Measurements from ENCODE around the gene TLR5.

TLR5 gene

DNA sequence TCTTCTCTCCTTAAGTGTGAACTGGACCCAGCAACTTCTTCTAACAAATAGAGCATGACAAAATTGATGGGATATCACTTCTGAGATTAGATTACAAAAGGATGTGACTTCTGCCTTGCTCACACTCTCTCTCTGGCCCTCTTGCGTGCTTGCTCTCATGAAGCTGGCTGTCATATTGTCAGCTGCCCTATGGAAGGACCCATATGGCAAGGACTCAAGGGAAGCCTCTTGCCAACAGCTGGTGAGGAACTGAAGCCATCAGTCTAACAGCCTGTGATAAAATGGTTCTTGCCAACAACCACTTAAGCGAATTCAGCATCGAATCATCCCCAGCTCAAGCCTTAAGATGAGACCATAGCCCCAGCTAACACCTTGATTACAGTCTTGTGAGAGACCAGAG is 4.8 kb upstream of the TLR5 start:
- no peak for DNase-seq

DNA sequence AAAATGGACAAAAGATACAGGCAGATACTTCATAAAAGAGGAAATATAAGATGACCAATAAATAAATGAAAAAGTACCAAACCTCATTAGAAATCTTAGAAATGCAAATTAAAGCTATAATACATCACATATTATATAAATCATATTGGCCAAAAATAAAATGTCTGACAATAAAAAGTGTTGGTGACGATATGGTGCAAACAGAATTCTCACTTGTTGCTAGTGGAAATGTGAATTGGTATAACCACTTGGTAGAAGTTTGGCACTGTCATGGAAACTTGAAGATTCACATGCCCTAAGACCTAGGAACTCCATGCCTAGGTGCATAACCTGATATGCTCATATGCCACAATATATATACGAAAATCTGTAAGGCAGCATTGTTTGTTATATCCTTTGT is 4.4 kb upstream of the TLR5 start:
- DNase-seq: no peak

DNA sequence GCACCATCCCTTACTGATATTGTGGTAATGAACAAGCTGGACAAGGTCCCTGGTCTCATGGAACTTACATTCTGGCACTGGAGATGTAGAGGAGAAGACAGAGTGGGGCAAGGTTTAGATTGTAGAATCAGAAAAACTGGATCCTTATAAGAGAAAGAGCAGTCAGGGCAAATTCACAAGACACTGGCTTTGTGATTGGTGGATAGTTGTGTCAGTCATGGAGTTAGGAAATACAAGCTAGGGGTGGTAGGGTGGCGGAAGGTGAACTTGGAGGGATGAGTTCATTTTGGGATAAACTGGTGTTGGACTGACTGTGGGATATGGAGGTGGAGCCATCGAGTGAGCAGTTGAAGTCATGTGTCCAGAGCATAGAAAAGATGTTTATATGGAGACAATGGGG is 3.7 kb upstream of the TLR5 start:
- no peak for DNase-seq

DNA sequence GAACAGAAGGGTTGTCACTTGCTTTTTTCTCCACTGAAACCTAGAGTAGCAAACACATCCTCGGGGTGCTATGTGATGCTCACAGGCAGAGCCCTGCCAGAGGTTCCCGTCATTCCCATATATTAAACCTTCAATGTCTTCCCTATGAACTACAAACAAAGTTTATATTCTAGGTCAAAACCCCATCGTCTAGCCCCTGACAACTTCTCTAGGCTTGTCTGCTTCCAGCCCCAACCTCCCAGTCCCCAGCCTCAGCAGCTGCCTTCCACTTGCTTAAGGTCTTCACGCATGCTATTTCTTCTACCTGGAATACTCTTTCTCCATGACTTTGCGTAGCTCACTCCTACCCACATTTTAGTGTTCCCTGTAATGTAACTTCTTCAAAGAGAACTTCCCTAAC is 1.9 kb upstream of the TLR5 start:
- DNase-seq: no peak

DNA sequence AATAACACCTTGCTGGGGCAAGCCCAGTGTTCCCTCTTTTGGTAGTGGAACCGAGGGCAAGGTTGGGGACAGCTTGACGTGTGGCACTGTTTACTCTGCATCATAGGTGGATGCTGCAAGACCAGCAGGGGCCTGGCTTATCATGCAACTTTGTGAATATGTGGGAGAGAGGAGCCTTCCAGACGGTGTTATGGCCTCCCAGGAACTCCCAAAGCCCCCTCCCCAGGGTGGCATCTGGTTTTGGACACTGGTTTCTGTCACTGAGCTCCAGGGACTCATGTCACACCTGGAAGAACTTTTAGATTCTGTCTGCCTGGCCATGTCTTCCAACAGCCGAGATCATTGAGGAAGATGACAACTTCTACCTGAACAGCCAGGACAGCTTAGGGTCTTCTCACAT is 1.4 kb upstream of the TLR5 start:
- no peak for DNase-seq

DNA sequence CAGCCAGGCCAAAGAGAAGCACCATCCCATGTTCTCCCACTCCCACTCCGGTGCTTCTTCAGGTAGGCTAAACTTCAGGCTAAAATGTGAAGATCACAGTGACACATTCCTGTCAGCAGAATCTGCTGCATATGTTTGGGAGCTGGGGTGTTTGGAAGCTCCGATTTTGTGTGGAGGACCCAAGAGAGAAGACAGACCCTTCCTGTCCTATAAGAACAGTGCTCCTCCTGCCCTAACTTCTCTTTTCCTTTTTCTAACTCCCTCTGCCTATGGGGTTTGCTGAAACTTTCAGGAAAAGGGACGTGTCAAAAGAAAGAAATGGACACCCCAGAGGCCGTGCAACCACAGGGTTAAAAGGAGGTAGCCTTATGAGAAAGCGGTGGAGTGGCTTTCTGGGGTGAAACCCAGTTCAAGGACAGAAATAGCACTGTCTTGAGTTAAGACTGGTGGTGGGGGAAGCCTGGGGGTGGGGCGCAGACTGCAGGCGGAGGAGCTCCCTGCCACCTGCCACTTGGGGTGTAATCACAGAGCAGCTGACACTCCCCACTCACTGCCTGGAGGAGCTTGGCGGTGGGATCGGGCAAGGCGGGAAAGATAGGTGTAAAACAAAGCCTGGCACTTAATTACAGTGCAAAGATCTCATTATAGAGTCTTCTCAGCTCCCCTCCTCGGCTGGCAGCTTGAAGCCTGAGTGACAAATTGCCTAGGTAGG is 645 bp upstream of the TLR5 start:
- no peak for DNase-seq

DNA sequence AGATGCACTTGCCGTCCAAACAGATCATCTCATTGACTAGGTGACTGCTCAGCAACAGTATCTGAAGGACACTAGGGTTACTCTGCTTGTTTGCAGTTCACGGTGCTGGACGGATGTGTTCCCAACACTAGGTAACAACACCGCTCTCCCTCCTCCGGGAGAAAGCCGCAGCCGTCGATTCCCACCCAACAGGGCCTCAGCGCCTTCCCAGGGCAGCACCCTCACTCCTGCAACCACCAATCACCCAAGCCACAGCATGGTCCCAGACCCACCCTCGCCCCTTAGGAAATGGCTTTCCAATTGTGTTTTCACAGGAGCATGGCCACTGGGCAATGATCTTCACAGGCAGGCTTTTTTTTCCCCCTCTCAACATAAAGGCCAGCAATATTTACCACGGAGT is 779 bp downstream of the TLR5 start:
- no peak for DNase-seq

DNA sequence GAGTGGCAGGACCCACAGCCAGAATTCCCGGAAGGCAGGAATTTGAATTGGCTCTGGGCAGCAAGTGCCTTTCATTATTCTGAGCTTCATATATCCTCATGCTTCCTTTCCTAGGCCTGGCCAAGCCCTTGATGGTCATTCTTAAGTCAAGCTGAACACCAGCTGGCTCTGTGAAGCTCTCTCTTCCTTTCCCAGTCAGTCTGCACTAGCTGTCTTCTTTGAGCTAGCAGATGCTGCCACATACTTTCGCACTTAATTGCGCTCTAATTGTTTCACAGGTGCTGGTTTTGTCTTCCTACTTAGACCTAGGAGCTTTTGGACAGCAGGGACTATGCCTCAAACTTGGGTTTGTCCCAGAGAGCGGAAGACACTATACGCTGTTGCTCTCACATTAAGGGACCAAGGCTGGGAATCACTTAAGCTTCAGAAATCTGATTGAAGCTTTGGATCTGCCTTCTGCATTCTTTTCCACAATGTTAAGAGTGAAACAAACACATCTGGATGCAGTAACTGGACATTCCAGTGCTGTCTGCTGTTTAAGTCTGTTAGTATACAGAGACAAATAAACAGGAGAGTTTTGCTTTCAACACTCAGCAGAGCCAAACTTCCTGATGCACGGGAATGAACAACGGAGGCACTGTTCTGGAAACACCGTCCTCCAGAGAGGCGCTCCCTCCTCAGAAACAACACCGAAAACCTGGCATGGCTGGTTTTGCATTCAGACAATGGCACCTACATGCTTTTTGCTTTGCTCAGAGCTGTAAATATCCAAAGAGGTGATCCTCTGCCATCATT is 2.2 kb downstream of the TLR5 start:
- DNase-seq: no peak

DNA sequence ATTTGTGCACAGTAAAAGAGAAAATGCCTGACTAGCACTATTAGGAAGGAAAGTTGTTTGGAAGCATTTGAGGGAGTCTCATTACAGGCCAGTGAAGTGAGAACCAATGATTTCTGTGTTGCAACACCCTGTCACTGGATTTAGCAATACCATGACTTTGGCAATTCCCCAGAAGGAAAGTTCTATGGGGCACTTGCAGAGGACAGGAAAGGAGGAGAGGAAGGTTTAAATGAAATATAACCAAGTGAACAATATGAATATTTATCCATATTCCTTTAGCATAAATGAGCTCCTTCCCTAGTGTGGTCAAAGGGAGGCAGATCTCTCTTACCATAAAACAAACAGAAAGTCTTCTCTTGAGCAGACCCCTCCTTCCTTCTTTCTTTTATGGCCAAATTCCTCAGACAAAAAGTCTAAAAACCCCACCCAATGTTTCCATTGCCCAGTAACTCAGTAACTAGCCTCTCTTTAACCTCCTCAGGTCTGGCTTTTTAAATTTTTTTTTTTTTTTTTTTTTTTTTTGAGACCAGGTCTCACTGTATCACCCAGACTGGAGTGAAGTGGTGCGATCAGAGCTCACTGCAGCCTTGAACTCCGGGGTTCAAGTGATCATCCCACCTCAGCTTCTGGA is 5.5 kb downstream of the TLR5 start:
- DNase-seq: no peak

DNA sequence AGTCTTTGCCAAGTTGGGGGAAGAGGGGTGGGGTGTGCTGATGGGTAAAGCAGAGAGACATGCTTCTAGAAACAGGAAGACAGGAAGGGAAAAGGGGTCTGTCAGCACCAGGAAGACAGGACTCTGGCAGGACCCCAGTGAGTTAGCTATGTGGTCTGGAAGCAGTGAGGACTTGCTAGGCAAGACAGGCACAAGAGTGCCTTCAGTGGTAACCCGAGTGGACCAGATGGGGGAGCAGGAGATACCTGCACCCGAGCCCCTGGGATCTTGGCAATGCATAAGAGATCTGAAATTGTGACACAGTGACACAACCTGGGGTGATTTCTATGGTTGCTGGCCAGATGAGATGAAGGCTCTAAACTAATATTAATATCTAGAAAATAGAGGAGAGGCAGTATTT is 7.0 kb downstream of the TLR5 start:
- no peak for DNase-seq

DNA sequence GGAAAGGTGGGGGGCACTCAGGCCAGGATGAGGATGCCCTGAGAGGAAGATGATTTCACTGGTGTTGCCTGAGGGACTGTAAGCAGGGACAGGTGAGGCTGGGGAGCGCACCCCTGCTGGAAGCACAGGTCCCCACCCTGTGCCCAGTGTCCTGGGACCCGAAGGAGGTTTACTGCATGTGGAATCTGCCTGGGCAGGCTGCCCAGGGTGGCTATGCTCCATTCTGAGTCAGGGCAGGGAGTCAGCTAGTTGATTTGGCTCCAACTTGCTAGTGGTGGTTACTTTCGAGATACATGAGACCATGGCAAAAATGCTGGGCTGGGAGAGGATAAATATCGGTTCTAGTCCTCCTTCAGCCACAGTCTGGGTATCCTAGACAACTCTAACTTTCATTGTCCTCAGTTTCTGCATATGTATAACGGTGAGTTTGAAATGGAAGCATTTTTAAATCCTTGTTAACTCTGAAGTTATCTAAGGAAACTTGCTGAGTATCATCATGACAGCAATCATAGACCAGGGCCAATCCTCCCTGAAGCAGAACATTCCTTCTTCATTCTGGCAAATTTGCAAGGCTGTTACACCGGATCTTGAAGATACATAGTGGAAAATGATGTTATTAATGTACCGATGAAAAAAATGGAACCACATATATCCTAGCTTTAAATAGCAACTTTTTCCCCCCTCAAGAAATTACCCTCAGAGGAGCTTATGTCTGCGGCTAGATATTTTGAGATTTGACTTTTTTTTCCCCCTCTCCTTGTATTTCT is 7.7 kb downstream of the TLR5 start:
- no peak for DNase-seq

DNA sequence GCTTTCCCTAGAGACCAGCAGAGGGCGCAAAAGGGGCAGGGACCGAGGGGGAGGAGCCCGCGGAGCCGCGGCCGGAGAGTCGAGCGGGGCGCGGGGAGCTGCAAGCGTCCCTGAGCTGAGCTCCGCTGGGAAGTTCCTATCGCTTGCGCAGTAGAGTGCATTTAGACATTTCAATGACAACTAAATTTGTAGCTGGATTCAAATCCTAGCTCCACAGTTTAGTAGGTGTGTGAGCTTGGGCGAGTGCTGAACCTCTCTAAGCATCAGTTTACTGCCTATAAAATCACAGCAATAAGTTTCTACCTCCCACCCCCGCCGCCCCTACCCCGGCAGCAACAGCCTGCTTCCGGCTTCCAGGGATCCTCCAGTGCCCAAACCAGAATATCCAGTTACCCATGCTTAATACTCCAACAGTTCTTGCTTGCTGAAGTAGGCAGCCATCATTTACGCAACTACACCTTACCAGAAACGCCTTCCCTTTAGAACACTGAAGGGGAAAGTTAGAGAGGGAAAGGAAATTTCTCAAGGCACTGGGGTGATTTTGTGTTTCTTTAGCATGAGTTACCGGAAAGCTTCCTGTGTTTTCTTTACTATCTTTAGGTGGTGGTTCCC is 9.1 kb downstream of the TLR5 start:
- DNase-seq: peak; percentile 85

DNA sequence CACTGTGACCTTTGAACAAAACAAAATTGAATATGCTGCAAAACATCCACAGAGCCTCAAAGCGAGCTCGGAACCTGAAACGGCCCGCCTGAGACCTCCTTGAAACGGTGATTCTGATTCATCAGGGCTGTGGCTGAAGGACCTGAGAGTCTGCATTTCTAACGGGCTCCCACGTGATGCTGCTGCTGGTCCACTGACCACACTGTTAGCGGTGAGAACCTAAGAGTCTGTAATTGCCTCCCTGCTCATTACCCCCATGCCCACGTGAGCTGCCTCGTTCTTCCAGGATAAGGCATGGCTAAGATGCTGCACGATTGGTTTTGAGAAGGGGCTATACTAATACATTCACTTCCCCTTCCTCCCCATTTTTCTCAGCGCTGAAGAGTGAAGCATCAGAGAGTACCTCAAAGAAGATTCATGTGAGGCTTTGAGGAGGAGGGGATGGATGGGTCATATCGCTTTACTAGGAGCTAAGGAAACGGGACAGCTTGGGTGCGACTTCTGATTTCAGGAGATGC is 9.7 kb downstream of the TLR5 start:
- DNase-seq: no peak

DNA sequence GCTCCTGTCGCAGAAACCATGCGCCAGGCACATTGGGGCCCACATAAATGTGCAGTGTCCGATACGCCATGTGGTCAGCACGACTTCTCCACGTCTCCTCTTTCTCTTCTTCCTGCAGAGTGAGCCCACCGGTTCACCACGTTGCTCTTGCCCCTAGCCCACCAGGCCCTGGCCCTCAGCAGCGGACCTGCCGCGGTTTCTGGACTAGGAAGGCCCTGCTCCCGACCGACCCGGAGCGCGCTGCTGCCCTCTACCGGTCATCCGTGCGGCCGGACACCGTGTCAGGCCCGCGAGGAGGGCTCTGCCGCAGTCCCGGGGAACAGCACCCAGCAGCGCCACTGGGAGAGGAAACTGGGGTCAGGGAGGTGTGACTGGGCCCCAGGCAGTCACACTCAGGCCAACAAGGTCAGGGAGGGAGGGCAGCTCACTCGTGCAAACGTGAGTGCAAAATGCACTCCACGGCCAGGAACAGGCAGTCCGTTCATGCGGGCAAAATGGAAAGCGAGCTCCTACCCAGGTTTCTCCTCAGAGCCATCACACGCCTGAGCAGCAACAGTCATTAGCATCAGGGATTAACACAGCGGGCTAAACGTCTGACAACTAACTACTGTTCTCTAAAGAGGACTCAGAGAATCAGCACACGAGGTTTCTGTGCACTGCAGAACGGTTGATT is 13.7 kb downstream of the TLR5 start:
- DNase-seq: peak; percentile 72

DNA sequence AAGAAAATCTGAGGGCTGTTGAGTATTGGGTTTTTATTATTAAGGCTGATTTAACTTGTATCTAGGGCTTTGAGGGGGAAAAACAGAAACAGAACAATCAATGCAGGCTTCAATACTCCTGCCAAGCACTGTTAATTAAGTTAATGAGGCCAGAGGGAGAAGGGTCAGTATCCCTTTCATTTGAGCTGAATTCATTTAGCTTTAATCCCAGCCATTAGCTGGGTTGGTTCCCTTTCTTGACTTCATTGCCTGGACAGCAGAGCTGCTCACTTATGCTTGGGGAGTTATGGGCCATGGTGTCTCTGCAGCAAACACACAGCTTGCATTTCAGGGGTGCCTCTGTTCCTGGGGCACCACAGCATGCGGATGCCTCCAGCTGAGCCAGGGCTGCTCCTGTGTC is 16.3 kb downstream of the TLR5 start:
- no peak for DNase-seq

DNA sequence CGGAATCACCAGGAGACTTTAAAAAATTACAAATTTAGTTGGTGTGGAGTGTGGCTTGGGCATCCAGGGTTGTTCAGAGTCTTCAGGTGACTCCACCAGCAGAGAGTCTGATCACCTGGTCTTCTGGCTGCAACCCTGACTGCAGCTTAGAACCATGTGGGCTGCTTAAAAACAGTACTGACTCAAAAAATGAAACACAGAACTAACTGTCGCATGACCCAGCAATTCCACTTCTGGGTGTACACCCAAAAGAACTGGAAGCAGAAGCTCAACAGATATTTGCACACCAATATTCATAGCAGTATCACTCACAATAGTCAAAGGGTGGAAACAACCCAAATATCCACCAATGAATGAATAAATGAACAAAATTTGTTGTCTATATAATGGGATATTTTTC is 17.3 kb downstream of the TLR5 start:
- peak; percentile 53 for DNase-seq

DNA sequence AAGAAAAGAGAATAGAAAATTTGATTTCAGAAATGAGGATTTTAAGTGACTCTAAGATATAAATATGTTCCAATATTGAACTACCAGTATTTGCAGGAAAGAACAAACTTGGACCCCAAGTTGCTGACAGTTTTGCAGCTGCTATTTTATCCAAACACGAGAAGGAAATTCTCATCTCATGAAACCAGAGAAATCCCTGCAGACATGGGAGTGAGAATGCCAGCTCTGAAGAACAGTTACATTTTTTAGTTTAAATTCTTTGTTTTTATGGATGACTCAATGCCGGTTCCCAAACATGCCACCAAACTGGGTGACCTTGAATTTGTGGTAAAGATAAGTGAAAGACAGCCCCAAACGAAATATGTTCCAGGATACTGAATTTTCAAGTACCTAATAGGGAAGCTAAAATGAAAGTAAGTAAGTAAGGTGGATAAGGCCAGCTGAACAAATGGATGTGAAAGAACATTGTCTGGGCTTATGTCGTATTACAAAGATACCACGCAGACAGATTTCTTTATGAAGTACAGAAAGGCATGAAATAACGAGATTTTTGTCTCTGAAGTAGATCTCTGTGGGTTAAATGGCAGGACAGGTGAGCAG is 19.9 kb downstream of the TLR5 start:
- no peak for DNase-seq

DNA sequence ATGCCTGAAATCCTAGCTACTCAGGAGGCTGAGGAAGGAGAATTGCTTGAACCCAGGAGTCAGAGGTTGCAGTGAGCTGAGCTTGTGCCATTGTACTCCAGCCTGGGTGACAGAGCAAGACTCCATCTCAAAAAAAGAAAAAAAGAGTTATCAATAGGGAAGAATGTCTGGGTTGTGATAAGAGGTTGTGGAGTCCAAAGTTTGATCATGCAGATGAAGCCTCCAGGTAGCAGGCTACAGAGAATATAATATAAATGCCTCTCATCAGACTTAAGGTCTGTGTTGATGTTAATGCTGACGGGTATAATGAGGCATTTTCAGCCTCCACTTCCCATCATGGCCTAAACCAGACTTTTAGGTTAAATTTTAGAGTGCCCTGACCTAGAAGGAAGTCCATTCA is 24.6 kb downstream of the TLR5 start:
- no peak for DNase-seq

DNA sequence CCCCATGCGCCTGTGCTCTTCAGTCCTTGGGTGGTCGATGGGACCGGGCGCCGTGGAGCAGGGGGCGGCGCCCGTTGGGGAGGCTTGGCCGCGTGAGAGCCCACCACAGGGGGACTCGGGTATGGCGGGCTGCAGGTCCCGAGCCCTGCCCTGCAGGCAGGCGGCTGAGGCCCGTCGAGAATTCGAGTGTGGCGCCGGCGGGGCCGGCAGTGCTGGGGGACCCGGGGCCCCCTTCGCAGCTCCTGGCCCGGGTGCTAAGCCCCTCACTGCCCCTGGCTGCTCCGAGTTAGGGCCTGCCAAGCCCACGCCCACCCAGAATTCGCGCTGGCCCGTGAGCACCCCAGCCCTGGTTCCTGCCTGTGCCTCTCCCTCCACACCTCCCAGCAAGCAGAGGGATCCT is 26.1 kb downstream of the TLR5 start:
- DNase-seq: no peak

DNA sequence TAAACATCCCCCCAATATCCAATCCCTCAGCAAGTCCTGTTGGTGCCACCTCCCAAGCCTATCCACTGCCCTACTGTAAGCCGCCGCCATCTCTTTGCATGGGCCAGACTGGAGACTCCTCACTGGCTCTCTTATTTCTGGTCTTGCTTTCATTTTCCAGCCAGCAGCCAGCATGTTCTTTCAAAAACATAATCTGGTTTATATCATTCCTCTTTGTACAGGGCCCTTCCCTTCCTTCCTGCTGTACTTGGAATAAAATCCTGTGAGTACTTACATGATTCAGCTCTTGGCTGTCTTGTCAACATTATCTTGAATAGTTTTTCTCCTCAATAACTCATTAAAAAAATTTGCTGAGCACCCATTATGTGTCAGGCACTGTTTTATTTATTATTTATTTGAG is 28.2 kb downstream of the TLR5 start:
- DNase-seq: no peak

DNA sequence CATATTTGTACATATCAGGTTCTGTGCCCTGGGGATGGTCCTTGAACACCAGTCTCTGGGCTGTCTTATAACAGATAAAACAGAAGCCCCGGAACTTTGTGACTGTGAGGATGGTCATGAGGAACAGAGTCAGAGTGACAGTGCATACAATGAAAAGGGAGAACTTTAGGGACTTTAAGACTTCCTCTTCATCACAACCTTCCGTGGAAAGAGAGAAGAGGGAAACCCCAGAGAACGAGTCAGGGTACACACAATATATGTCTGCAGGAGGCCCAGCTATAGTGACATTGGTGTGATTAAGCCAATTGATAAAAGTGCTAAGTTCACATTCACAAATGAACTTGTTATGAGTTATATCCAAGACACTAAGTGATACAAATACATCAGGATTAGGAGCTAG is 32.1 kb downstream of the TLR5 start:
- DNase-seq: no peak

DNA sequence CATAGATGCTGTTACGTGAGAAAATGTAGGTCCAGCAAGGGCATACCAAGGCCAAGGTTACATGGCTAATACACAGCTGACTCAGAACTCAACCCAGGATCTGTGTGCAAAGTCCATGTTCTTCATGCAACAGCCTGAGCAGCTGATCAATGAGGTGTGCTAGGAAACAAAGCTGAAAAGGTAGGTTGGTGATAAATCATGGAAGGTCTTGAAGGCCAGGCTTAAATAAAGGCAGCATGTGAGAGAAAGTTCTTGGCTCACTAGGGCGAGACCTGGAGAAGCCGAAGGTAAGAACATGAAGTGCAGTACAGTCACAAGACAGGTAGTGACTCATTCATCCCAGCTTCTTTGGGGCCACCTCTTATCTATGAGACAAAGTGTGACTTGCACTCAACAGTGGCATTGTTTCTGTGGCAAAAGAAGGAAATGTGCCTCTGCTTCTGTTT is 33.4 kb downstream of the TLR5 start:
- peak; percentile 54 for DNase-seq

All from activated CD4-positive, alpha-beta T cell treated with anti-CD3 and anti-CD28 coated beads, Interleukin-10, Interleukin-2, amounts not matched to agents 100 ng/mL and 50 ng/mL, durations not matched to agents 16 hours and 8 hours (primary cell).